HCT116 (cell line): ENCODE data around the gene ZFHX3. TPM values are rescaled to one million over a fixed set of nuclear protein-coding genes. Genes with fewer than 3 reads are reported as not detected.

Experiments
- ATAC-seq: fragments of 200-7000 bp; cut with Tn5 transposase; 2 replicates; pipeline ENCODE4 v1.9.1; 2020; ENCODE audit warnings: mild to moderate bottlenecking, moderate library complexity
- BruUV-seq: library from RNA; stranded (reverse); fragments of 400-500 nt; replicated peaks from 2 replicates; lab custom pipeline; 2021; lab: Mats Ljungman, UMichigan
- CTCF ChIA-PET: fragments of 300-600 bp; sonication (Branson Sonifier 250); formaldehyde crosslinking; loops from one replicate; lab custom pipeline; 2021; ENCODE audit warnings: antibody characterized with exemption; lab: Charles Lee
- POLR2A ChIA-PET: fragments of 300-600, 350-600 bp; sonication (Branson Sonifier 250); formaldehyde crosslinking; loops from one replicate; lab custom pipeline; 2021; ENCODE audit warnings: antibody characterized with exemption; lab: Charles Lee
- RAD21 ChIA-PET, 2 experiments: fragments of 300-600 bp; sonication (Branson Sonifier 250); formaldehyde crosslinking; loops; one replicate each; lab custom pipeline; 2023; ENCODE audit warnings: low total read pairs in 2 of 2; ENCODE audit not compliant: uncharacterized antibody in 2 of 2, unreplicated experiment in 2 of 2, low non-redundant PET in 1 of 2; lab: Charles Lee
- DNase-seq: peaks from one replicate; pipeline ENCODE4 v3.0.0-alpha.2; 2010; ENCODE audit warnings: low read depth, low spot score
- H2AFZ ChIP-seq: fragments of 200-600 bp; shearing (Covaris generic), sonication (generic); 2 replicates; pipeline ENCODE4 v1.6.1; 2017; ENCODE audit warnings: low read depth, mixed run types, mixed read lengths, antibody characterized with exemption, low read length; ENCODE audit not compliant: poor library complexity, severe bottlenecking
- H3K27ac ChIP-seq: 2 replicates; pipeline ENCODE4 v1.5.1; 2012; ENCODE audit warnings: low read depth, low read length
- H3K27me3 ChIP-seq: fragments of 200-600 bp; sonication (generic); 2 replicates; pipeline ENCODE4 v1.6.1; 2016; ENCODE audit warnings: mixed run types, low read length, mixed read lengths; ENCODE audit not compliant: insufficient read depth
- H3K36me3 ChIP-seq, 2 experiments: fragments of 200-500 bp in 1 of 2; fragments of 200-600 bp in 1 of 2; sonication (Bioruptor generic) in 1 of 2; sonication (generic) in 1 of 2; 2 replicates each; pipeline versions ENCODE4 v1.5.1 to v1.6.1; 2014 to 2016; ENCODE audit warnings: low read length in 2 of 2, inconsistent platforms in 1 of 2, mixed read lengths in 1 of 2, mixed run types in 1 of 2; ENCODE audit not compliant: insufficient read depth in 2 of 2, control insufficient read depth in 1 of 2
- H3K4me1 ChIP-seq, 2 experiments: fragments of 200-600 bp in 1 of 2; sonication (generic) in 1 of 2; 2 replicates each; pipeline versions ENCODE4 v1.5.1 to v1.6.1; 2012 to 2017; ENCODE audit warnings: low read length in 2 of 2, inconsistent platforms in 1 of 2, mild to moderate bottlenecking in 1 of 2, mixed read lengths in 1 of 2, mixed run types in 1 of 2, moderate library complexity in 1 of 2; ENCODE audit not compliant: insufficient read depth in 2 of 2, control insufficient read depth in 1 of 2
- H3K4me2 ChIP-seq: fragments of 200-600 bp; sonication (generic); 2 replicates; pipeline ENCODE4 v1.6.1; 2017; ENCODE audit warnings: mixed run types, low read length, mixed read lengths
- H3K4me3 ChIP-seq, 2 experiments: fragments of 200-600 bp in 1 of 2; sonication (generic) in 1 of 2; replicated peaks in 1 of 2; 2 replicates each; pipeline ENCODE4 v1.5.1; 2011 to 2016; ENCODE audit warnings: low read length in 2 of 2, control low read depth in 1 of 2, low read depth in 1 of 2, mild to moderate bottlenecking in 1 of 2, mixed read lengths in 1 of 2, mixed run types in 1 of 2
- H3K79me2 ChIP-seq: fragments of 200-600 bp; sonication (generic); 2 replicates; pipeline ENCODE4 v1.6.1; 2017; ENCODE audit warnings: mild to moderate bottlenecking, mixed run types, low read length, moderate library complexity, mixed read lengths; ENCODE audit not compliant: insufficient read depth
- H3K9ac ChIP-seq: fragments of 200-600 bp; sonication (generic); 2 replicates; pipeline ENCODE4 v1.6.1; 2016; ENCODE audit warnings: low read length, mixed read lengths
- H3K9me2 ChIP-seq: fragments of 200-600 bp; sonication (generic), shearing (Covaris generic); 2 replicates; pipeline ENCODE4 v1.6.1; 2017; ENCODE audit warnings: mixed run types, mild to moderate bottlenecking, moderate library complexity; ENCODE audit not compliant: insufficient read depth
- H3K9me3 ChIP-seq, 2 experiments: fragments of 200-500 bp in 1 of 2; fragments of 200-600 bp in 1 of 2; sonication (Bioruptor generic) in 1 of 2; sonication (generic) in 1 of 2; 2 replicates each; pipeline ENCODE4 v1.6.1; 2014 to 2017; ENCODE audit warnings: low read length in 2 of 2, mixed read lengths in 2 of 2, inconsistent platforms in 1 of 2, low read depth in 1 of 2, mild to moderate bottlenecking in 1 of 2, mixed run types in 1 of 2, moderate library complexity in 1 of 2; ENCODE audit not compliant: control insufficient read depth in 1 of 2, insufficient read depth in 1 of 2
- H4K20me1 ChIP-seq: fragments of 200-600 bp; sonication (generic), shearing (Covaris generic); 2 replicates; pipeline ENCODE4 v1.6.1; 2017; ENCODE audit warnings: mixed run types, mild to moderate bottlenecking, moderate library complexity; ENCODE audit not compliant: insufficient read depth
- CBX3 ChIP-seq: IDR thresholded peaks from 2 replicates; pipeline ENCODE4 v1.6.1; 2012; ENCODE audit warnings: low read depth
- CEBPB ChIP-seq: IDR thresholded peaks from 2 replicates; pipeline ENCODE4 v1.6.1; 2012; ENCODE audit warnings: low read depth
- EGR1 ChIP-seq: IDR thresholded peaks from 2 replicates; pipeline ENCODE4 v1.6.1; 2012; ENCODE audit warnings: low read depth
- ELF1 ChIP-seq: IDR thresholded peaks from 2 replicates; pipeline ENCODE4 v1.6.1; 2012; ENCODE audit warnings: low read depth, borderline replicate concordance
- EZH2 ChIP-seq: fragments of 200-600 bp; sonication (generic); IDR thresholded peaks from 2 replicates; pipeline ENCODE4 v1.6.1; 2017; ENCODE audit warnings: antibody characterized with exemption, mixed run types
- FOSL1 ChIP-seq: IDR thresholded peaks from 2 replicates; pipeline ENCODE4 v1.6.1; 2012; ENCODE audit warnings: low read depth
- POLR2A ChIP-seq: IDR thresholded peaks from 2 replicates; pipeline ENCODE4 v1.7.0; 2011; ENCODE audit warnings: borderline replicate concordance; ENCODE audit not compliant: insufficient read depth, insufficient read length; ENCODE audit errors: extremely low read depth
- POLR2AphosphoS5 ChIP-seq: IDR thresholded peaks from 2 replicates; pipeline ENCODE4 v1.6.1; 2011; ENCODE audit warnings: mild to moderate bottlenecking, low read depth, low read length, moderate library complexity
- SIN3A ChIP-seq: IDR thresholded peaks from 2 replicates; pipeline ENCODE4 v1.6.1; 2012; ENCODE audit warnings: low read depth
- SP1 ChIP-seq: IDR thresholded peaks from 2 replicates; pipeline ENCODE4 v1.6.1; 2012; ENCODE audit warnings: low read depth
- SRF ChIP-seq: IDR thresholded peaks from 2 replicates; pipeline ENCODE4 v1.6.1; 2012; ENCODE audit warnings: low read depth
- TCF7L2 ChIP-seq: IDR thresholded peaks from 2 replicates; pipeline ENCODE4 v1.7.0; 2011; ENCODE audit warnings: borderline replicate concordance, inconsistent platforms; ENCODE audit not compliant: insufficient read depth, insufficient read length; ENCODE audit errors: extremely low read depth
- ZNF274 ChIP-seq: fragments of 200-500 bp; sonication (Bioruptor generic); IDR thresholded peaks from 2 replicates; pipeline ENCODE4 v1.6.1; 2014; ENCODE audit warnings: mild to moderate bottlenecking, low read depth, low read length, inconsistent platforms
- intact Hi-C: fragments of 100-400 bp; cut with micrococcal nuclease; formaldehyde crosslinking; loops from 2 replicates; pipeline ENCODE4 v1.10.0; 2022
- total RNA-seq: library from RNA; stranded (reverse); gene quantifications from one replicate; pipeline ENCODE4 v1.2.1, GENCODE V29; 2021; ENCODE audit not compliant: unreplicated experiment
- TF ChIP-seq, protein P1 (sequence below): IDR thresholded peaks from 2 replicates; pipeline ENCODE4 v1.6.1; 2012; ENCODE audit warnings: low read depth
- TF ChIP-seq, protein P2 (sequence below), 3 experiments: fragments of 200-600 bp in 1 of 3; sonication (generic) in 1 of 3; IDR thresholded peaks in 2 of 3; conservative IDR thresholded peaks in 1 of 3; 2 replicates each; pipeline ENCODE4 v1.5.1; 2012 to 2017; ENCODE audit warnings: low read depth in 2 of 3, low read length in 2 of 3, antibody characterized with exemption in 1 of 3, borderline replicate concordance in 1 of 3, control low read depth in 1 of 3, mild to moderate bottlenecking in 1 of 3, mixed read lengths in 1 of 3, mixed run types in 1 of 3, moderate library complexity in 1 of 3; ENCODE audit not compliant: insufficient read depth in 1 of 3
- TF ChIP-seq, protein P3 (sequence below): IDR thresholded peaks from 2 replicates; pipeline ENCODE4 v1.6.1; 2012

ZFHX3 gene
- total RNA-seq, 1 experiment from 2014 or later: 6.3 TPM

GRCh38 chr16:73066927-73067670 is 19.2 kb upstream of the ZFHX3 start:
- Histone ChIP-seq H3K27me3 (no peaks in the 10 kb centered on the region), H3K36me3 (no peaks in the 10 kb centered on the region), H2AFZ (no peak overlapping the region), H3K9me2 (0 out of 2 replicates have a peak, but pooled peaks cover 3% of the 10 kb centered on the region), H3K4me2 (no peak overlapping the region), H3K4me3 (no peak overlapping the region), H3K79me2 (no peaks in the 10 kb centered on the region), H4K20me1 (no peaks in the 10 kb centered on the region), H3K9ac (no peak overlapping the region), H3K9me3 (no peaks in the 10 kb centered on the region), H3K4me1 (peaks cover 15 to 36% of the 10 kb centered on the region in 2 experiments; a peak in 3 of 4 replicates), H3K27ac (no peak overlapping the region)
- ATAC-seq (no peak), DNase-seq (no peak)
- intact Hi-C loops: no loop called here
- BruUV-seq: no TSS peak
- TF ChIP-seq, protein P1, sequence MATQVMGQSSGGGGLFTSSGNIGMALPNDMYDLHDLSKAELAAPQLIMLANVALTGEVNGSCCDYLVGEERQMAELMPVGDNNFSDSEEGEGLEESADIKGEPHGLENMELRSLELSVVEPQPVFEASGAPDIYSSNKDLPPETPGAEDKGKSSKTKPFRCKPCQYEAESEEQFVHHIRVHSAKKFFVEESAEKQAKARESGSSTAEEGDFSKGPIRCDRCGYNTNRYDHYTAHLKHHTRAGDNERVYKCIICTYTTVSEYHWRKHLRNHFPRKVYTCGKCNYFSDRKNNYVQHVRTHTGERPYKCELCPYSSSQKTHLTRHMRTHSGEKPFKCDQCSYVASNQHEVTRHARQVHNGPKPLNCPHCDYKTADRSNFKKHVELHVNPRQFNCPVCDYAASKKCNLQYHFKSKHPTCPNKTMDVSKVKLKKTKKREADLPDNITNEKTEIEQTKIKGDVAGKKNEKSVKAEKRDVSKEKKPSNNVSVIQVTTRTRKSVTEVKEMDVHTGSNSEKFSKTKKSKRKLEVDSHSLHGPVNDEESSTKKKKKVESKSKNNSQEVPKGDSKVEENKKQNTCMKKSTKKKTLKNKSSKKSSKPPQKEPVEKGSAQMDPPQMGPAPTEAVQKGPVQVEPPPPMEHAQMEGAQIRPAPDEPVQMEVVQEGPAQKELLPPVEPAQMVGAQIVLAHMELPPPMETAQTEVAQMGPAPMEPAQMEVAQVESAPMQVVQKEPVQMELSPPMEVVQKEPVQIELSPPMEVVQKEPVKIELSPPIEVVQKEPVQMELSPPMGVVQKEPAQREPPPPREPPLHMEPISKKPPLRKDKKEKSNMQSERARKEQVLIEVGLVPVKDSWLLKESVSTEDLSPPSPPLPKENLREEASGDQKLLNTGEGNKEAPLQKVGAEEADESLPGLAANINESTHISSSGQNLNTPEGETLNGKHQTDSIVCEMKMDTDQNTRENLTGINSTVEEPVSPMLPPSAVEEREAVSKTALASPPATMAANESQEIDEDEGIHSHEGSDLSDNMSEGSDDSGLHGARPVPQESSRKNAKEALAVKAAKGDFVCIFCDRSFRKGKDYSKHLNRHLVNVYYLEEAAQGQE: no peak
- TF ChIP-seq EGR1 (no peak), EZH2 (no peak), CBX3 (no peak), POLR2AphosphoS5 (no peak), SIN3A (no peak), SP1 (no peak), ELF1 (no peak), ZNF274 (no peak), POLR2A (no peak), TCF7L2 (no peak), SRF (no peak), FOSL1 (no peak), CEBPB (no peak)
- TF ChIP-seq, protein P2, sequence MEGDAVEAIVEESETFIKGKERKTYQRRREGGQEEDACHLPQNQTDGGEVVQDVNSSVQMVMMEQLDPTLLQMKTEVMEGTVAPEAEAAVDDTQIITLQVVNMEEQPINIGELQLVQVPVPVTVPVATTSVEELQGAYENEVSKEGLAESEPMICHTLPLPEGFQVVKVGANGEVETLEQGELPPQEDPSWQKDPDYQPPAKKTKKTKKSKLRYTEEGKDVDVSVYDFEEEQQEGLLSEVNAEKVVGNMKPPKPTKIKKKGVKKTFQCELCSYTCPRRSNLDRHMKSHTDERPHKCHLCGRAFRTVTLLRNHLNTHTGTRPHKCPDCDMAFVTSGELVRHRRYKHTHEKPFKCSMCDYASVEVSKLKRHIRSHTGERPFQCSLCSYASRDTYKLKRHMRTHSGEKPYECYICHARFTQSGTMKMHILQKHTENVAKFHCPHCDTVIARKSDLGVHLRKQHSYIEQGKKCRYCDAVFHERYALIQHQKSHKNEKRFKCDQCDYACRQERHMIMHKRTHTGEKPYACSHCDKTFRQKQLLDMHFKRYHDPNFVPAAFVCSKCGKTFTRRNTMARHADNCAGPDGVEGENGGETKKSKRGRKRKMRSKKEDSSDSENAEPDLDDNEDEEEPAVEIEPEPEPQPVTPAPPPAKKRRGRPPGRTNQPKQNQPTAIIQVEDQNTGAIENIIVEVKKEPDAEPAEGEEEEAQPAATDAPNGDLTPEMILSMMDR (IDR thresholded peaks at IDR 0.05 in 2 of 3, conservative IDR thresholded peaks at IDR 0.05 in 1 of 3; ENCODE audit: borderline replicate concordance in 1 of 3, insufficient read depth in 1 of 3, low read depth in 2 of 3, low read length in 2 of 3): no peak
- TF ChIP-seq, protein P3, sequence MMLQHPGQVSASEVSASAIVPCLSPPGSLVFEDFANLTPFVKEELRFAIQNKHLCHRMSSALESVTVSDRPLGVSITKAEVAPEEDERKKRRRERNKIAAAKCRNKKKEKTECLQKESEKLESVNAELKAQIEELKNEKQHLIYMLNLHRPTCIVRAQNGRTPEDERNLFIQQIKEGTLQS: no peak
- ChIA-PET RAD21 (interaction anchor here in 1 of 2 experiments (0.6 kb wide), 1 partner anchor 8 kb away, joined by 3 read pairs; no protein-coding TSS in a partner anchor), POLR2A (no interaction called here), CTCF (no interaction called here)
